SK-N-MC (cell line): ENCODE measurements around the gene CLEC5A.

Source experiments
- EZH2 ChIP-seq: fragments of 200-600 bp; sonication (generic); IDR thresholded peaks from one replicate; pipeline ENCODE4 v1.6.1; 2017; ENCODE audit warnings: antibody characterized with exemption
- FOXP2 ChIP-seq: optimal IDR thresholded peaks from 2 replicates; pipeline ENCODE3; 2011; ENCODE audit warnings: mild to moderate bottlenecking, moderate library complexity; ENCODE audit not compliant: insufficient read depth; ENCODE audit errors: extremely low read length, control extremely low read depth
- POLR2AphosphoS5 ChIP-seq: IDR thresholded peaks from 2 replicates; pipeline ENCODE4 v1.6.1; 2012; ENCODE audit warnings: mild to moderate bottlenecking, low read depth, low read length, borderline replicate concordance

- TF ChIP-seq EZH2 (no peak), POLR2AphosphoS5 (no peak), FOXP2 (no peak)
Measured at GRCh38 chr7:141952461-141952860, 5.7 kb upstream of the CLEC5A start.
